CD4-positive, alpha-beta T cell treated with Interleukin-6 at 100 ng/mL for 8 hours (primary cell): Measurements from ENCODE around the gene CSTPP1.
"Not testable (repeated sequence)": the region's sequence is repeated elsewhere in the genome, so short reads cannot be mapped to it uniquely, and the experiment has no call there.

ENCODE experiments used
- DNase-seq: peaks from one replicate; pipeline ENCODE4 v3.0.0-alpha.2; 2020; ENCODE audit warnings: mixed read lengths, low spot score

The CSTPP1 gene

GRCh38 chr11:47050284-47050683 is 113.7 kb downstream of the CSTPP1 start:
- DNase-seq, result no peak

GRCh38 chr11:47051217-47051616 is 114.7 kb downstream of the CSTPP1 start:
- no peak for DNase-seq

GRCh38 chr11:47052165-47052564 is 115.6 kb downstream of the CSTPP1 start:
- DNase-seq, result no peak

- no peak for DNase-seq
These were observed 116.0 kb downstream of the CSTPP1 start for GRCh38 chr11:47052576-47052975.

- DNase-seq, result no peak
These were observed 119.0 kb downstream of the CSTPP1 start for GRCh38 chr11:47055534-47055933.

GRCh38 chr11:47056261-47056915 is 119.8 kb downstream of the CSTPP1 start:
- DNase-seq, result no peak

GRCh38 chr11:47057365-47057764 is 120.8 kb downstream of the CSTPP1 start:
- DNase-seq, result no peak

GRCh38 chr11:47060807-47061206 is 124.2 kb downstream of the CSTPP1 start:
- DNase-seq, result no peak

- DNase-seq, result no peak
These were observed 125.0 kb downstream of the CSTPP1 start for GRCh38 chr11:47061429-47062178.

- no peak for DNase-seq
These were observed 126.2 kb downstream of the CSTPP1 start for GRCh38 chr11:47062736-47063135.

- DNase-seq, result no peak
These were observed 130.8 kb downstream of the CSTPP1 start for GRCh38 chr11:47067401-47067800.

GRCh38 chr11:47070769-47071168 is 134.2 kb downstream of the CSTPP1 start:
- DNase-seq, result no peak

GRCh38 chr11:47071341-47071740 is 134.8 kb downstream of the CSTPP1 start:
- no peak for DNase-seq

GRCh38 chr11:47071791-47072261 is 135.3 kb downstream of the CSTPP1 start:
- no peak for DNase-seq

GRCh38 chr11:47078751-47079521 is 142.4 kb downstream of the CSTPP1 start:
- no peak for DNase-seq

- DNase-seq, result not testable (repeated sequence)
These were observed 144.2 kb downstream of the CSTPP1 start for GRCh38 chr11:47080775-47081174.

GRCh38 chr11:47083913-47084312 is 147.4 kb downstream of the CSTPP1 start:
- no peak for DNase-seq

GRCh38 chr11:47087801-47088200 is 151.2 kb downstream of the CSTPP1 start:
- DNase-seq, result no peak

- DNase-seq, result no peak
These were observed 157.0 kb downstream of the CSTPP1 start for GRCh38 chr11:47093541-47093940.

GRCh38 chr11:47096871-47097270 is 160.3 kb downstream of the CSTPP1 start:
- DNase-seq, result not testable (repeated sequence)

GRCh38 chr11:47098223-47098622 is 161.7 kb downstream of the CSTPP1 start:
- DNase-seq, result not testable (repeated sequence)

GRCh38 chr11:47099214-47099917 is 162.8 kb downstream of the CSTPP1 start:
- no peak for DNase-seq
